Cardiac septum (tissue), 1 donor: ENCODE measurements around the gene SLC27A4. TPM values are rescaled to one million over a fixed set of nuclear protein-coding genes. Genes with fewer than 3 reads are reported as not detected.
A peak's percentile ranks its signal among the peaks of the same experiment; 100 is the strongest.

Experiments used
- DNase-seq: peaks from one replicate; pipeline ENCODE4 v3.0.0-alpha.2; 2020; ENCODE audit warnings: low spot score
- intact Hi-C: fragments of 100-400 bp; cut with DNase I; formaldehyde crosslinking; loops from one replicate; pipeline ENCODE4 v1.14.0; 2022
- long read RNA-seq: library from polyadenylated mRNA; unstranded; transcript quantifications from one replicate; pipeline ENCODE4 v2.0.0, GENCODE V29; 2021
- total RNA-seq: library from RNA; stranded (reverse); fragmentation: NEBNext Ultra II Directional; extraction: Animal tissue kit (Norgen Biotek cat#: 25700); gene quantifications from one replicate; pipeline ENCODE4 v1.2.1, GENCODE V29; 2021
- donor health status: DM: no; HTN: no; CAD: no.

The SLC27A4 gene
- total RNA-seq, result 17.4 TPM
- long read RNA-seq, transcript SLC27A4-201 (13 exons, 3,028 nt), result major isoform, 19 of 55 reads
- long read RNA-seq, partial matches to known transcripts, result 23 of 55 reads
- long read RNA-seq, other reads (novel, unspliced or antisense), result 13 of 55 reads

GRCh38 chr9:128339761-128340690 is at the start of gene SLC27A4:
SLC27A4 (plus strand) TSS chr9:128340527; CDS start chr9:128343133, 2,606 bp downstream.
- intact Hi-C loops, result loop anchor here (5.0 kb wide), 1 partner anchor 148 kb away; the partner anchor contains the start of gene CIZ1

GRCh38 chr9:128292009-128292408 is 48.3 kb upstream of the SLC27A4 start:
- intact Hi-C loops, result no loop called here
- DNase-seq, result no peak

More at GRCh38 chr9:128339761-128340690, at the start of gene SLC27A4:
- peak; percentile 87 for DNase-seq

GRCh38 chr9:128293091-128293490 is 47.2 kb upstream of the SLC27A4 start:
- intact Hi-C loops, result no loop called here
- DNase-seq, result no peak

- intact Hi-C loops, result no loop called here
Observed at GRCh38 chr9:128294142-128294541, 46.2 kb upstream of the SLC27A4 start.

GRCh38 chr9:128296340-128297220 is 43.7 kb upstream of the SLC27A4 start:
- no peak for DNase-seq
- intact Hi-C loops, result loop anchor here (5.0 kb wide), 1 partner anchor 121 kb away; no protein-coding TSS in a partner anchor

More at GRCh38 chr9:128294142-128294541, 46.2 kb upstream of the SLC27A4 start:
- no peak for DNase-seq

GRCh38 chr9:128297221-128297773 is 43.0 kb upstream of the SLC27A4 start:
- intact Hi-C loops, result loop anchor here (5.0 kb wide), 1 partner anchor 120 kb away; no protein-coding TSS in a partner anchor
- DNase-seq, result no peak

GRCh38 chr9:128298535-128299482 is 41.5 kb upstream of the SLC27A4 start:
- no peak for DNase-seq

GRCh38 chr9:128304136-128304970 is 36.0 kb upstream of the SLC27A4 start:
- intact Hi-C loops, result no loop called here
- DNase-seq, result no peak

More at GRCh38 chr9:128298535-128299482, 41.5 kb upstream of the SLC27A4 start:
- intact Hi-C loops, result loop anchor here (5.0 kb wide), 1 partner anchor 118 kb away; no protein-coding TSS in a partner anchor

GRCh38 chr9:128304971-128305288 is 35.4 kb upstream of the SLC27A4 start:
- intact Hi-C loops, result no loop called here
- no peak for DNase-seq

- intact Hi-C loops, result no loop called here
- DNase-seq, result no peak
Observed at GRCh38 chr9:128309551-128309950, 30.8 kb upstream of the SLC27A4 start.

GRCh38 chr9:128310461-128310860 is 29.9 kb upstream of the SLC27A4 start:
- DNase-seq, result no peak

GRCh38 chr9:128314697-128315096 is 25.6 kb upstream of the SLC27A4 start:
- intact Hi-C loops, result no loop called here
- no peak for DNase-seq

More at GRCh38 chr9:128310461-128310860, 29.9 kb upstream of the SLC27A4 start:
- intact Hi-C loops, result no loop called here

- DNase-seq, result no peak
- intact Hi-C loops, result no loop called here
Observed at GRCh38 chr9:128316421-128316820, 23.9 kb upstream of the SLC27A4 start.

GRCh38 chr9:128317629-128318028 is 22.7 kb upstream of the SLC27A4 start:
- no peak for DNase-seq

GRCh38 chr9:128321343-128321742 is 19.0 kb upstream of the SLC27A4 start:
- DNase-seq, result no peak
- intact Hi-C loops, result loop anchor here (5.0 kb wide), 1 partner anchor 44 kb away; the partner anchor contains the start of genes GOLGA2 and SWI5

More at GRCh38 chr9:128317629-128318028, 22.7 kb upstream of the SLC27A4 start:
- intact Hi-C loops, result no loop called here

- no peak for DNase-seq
- intact Hi-C loops, result loop anchor here (5.0 kb wide), 1 partner anchor 45 kb away; the partner anchor contains the start of genes GOLGA2 and SWI5
Observed at GRCh38 chr9:128321879-128322403, 18.4 kb upstream of the SLC27A4 start.
